Breast epithelium (tissue), 3 donors: Measurements from ENCODE around the gene ARHGEF26.

Experiments used
- POLR2A ChIP-seq: fragments of 450-650 bp; IDR thresholded peaks from one replicate; pipeline ENCODE4 v1.6.1; 2016; ENCODE audit warnings: antibody characterized with exemption, mild to moderate bottlenecking, moderate library complexity
- POLR2AphosphoS5 ChIP-seq, 3 donors: sonication (generic); formaldehyde crosslinking; IDR thresholded peaks; one replicate each; pipeline ENCODE4 v1.6.1; 2017; ENCODE audit warnings: antibody characterized with exemption in 3 of 3
- TF ChIP-seq, protein P1 (sequence below), 3 donors: fragments of 450-650 bp; IDR thresholded peaks; one replicate each; pipeline ENCODE4 v1.5.1; 2016 to 2017; ENCODE audit warnings: antibody characterized with exemption in 3 of 3, mild to moderate bottlenecking in 3 of 3, moderate library complexity in 3 of 3

DNA sequence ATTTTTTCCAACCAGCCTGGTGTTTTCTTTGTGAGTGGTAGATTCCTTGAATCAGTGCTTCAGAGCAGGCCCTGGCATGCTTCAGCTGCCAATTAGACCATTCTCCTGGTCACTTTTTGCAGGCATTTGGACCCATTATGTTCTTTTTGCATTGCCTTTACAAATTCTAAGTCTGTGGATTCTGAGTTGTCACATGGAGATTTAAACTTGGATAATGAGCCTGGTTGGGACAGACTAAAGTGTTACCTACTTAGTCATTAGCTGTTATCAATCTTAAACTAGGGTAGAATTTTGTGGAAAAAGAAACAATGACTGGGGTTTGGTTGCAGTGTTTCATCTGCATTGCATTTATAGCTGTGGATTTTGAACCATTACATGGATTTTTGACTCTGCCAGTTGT, 40.6 kb downstream of the ARHGEF26 start:
- TF ChIP-seq, protein P1, sequence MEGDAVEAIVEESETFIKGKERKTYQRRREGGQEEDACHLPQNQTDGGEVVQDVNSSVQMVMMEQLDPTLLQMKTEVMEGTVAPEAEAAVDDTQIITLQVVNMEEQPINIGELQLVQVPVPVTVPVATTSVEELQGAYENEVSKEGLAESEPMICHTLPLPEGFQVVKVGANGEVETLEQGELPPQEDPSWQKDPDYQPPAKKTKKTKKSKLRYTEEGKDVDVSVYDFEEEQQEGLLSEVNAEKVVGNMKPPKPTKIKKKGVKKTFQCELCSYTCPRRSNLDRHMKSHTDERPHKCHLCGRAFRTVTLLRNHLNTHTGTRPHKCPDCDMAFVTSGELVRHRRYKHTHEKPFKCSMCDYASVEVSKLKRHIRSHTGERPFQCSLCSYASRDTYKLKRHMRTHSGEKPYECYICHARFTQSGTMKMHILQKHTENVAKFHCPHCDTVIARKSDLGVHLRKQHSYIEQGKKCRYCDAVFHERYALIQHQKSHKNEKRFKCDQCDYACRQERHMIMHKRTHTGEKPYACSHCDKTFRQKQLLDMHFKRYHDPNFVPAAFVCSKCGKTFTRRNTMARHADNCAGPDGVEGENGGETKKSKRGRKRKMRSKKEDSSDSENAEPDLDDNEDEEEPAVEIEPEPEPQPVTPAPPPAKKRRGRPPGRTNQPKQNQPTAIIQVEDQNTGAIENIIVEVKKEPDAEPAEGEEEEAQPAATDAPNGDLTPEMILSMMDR (IDR thresholded peaks at IDR 0.05) = no peak
- no peak for TF ChIP-seq POLR2A
- no peak for TF ChIP-seq POLR2AphosphoS5 (IDR thresholded peaks at IDR 0.05)
